HUES64 (cell line): ENCODE data around the gene ZNF286A.
"Not testable (repeated sequence)": the region's sequence is repeated elsewhere in the genome, so short reads cannot be mapped to it uniquely, and the experiment has no call there.

Experiments
- H3K27ac ChIP-seq: 2 replicates; pipeline ENCODE4 v1.7.0; 2013; ENCODE audit warnings: low read depth, low read length, inconsistent platforms
- H3K27me3 ChIP-seq: 2 replicates; pipeline ENCODE4 v1.6.1; 2013; ENCODE audit warnings: mild to moderate bottlenecking, low read length; ENCODE audit not compliant: insufficient read depth
- H3K36me3 ChIP-seq: 2 replicates; pipeline ENCODE4 v1.6.1; 2013; ENCODE audit warnings: mild to moderate bottlenecking, low read length; ENCODE audit not compliant: insufficient read depth
- H3K4me1 ChIP-seq: 2 replicates; pipeline ENCODE4 v1.6.1; 2013; ENCODE audit warnings: mild to moderate bottlenecking, low read length, moderate library complexity; ENCODE audit not compliant: insufficient read depth
- H3K4me3 ChIP-seq: 2 replicates; pipeline ENCODE4 v1.5.1; 2013; ENCODE audit warnings: mild to moderate bottlenecking, low read length, moderate library complexity
- H3K9ac ChIP-seq: 2 replicates; pipeline ENCODE4 v1.6.1; 2013; ENCODE audit warnings: mild to moderate bottlenecking, low read depth, low read length
- H3K9me3 ChIP-seq: 2 replicates; pipeline ENCODE4 v1.6.1; 2013; ENCODE audit warnings: low read depth, low read length; ENCODE audit not compliant: insufficient read depth
- WGBS: fragments of 150-250, 120-280 bp; methylation state at CpG from one replicate; pipeline ENCODE4 v1.1.7; 2013; ENCODE audit warnings: missing lambda C conversion rate; 5-methylcytosine and 5-hydroxymethylcytosine counted together

The ZNF286A gene

GRCh38 chr17:15740041-15740440 lies 40.5 kb downstream of the ZNF286A start:
- H3K4me3 ChIP-seq, H3K9ac ChIP-seq, H3K4me1 ChIP-seq, H3K36me3 ChIP-seq, H3K27ac ChIP-seq, H3K27me3 ChIP-seq, H3K9me3 ChIP-seq: not testable (repeated sequence)
- 93% methylated on average over 8 of the region's 8 CpGs for WGBS

- Histone ChIP-seq H3K9ac (no peak overlapping the region), H3K9me3 (no peaks in the 10 kb centered on the region), H3K27ac (no peak overlapping the region), H3K4me1 (no peaks in the 10 kb centered on the region), H3K4me3 (no peak overlapping the region), H3K36me3 (no peaks in the 10 kb centered on the region), H3K27me3 (no peaks in the 10 kb centered on the region)
- 93% methylated on average over 7 of the region's 7 CpGs for WGBS
Observed at GRCh38 chr17:15740570-15741120, 41.1 kb downstream of the ZNF286A start.

GRCh38 chr17:15741624-15742023 lies 42.1 kb downstream of the ZNF286A start:
- Histone ChIP-seq H3K4me3 (no peak overlapping the region), H3K4me1 (no peaks in the 10 kb centered on the region), H3K9ac (no peak overlapping the region), H3K27ac (no peak overlapping the region), H3K9me3 (no peaks in the 10 kb centered on the region), H3K27me3 (no peaks in the 10 kb centered on the region), H3K36me3 (no peaks in the 10 kb centered on the region)
- 96% methylated on average over 9 of the region's 9 CpGs for WGBS

DNA sequence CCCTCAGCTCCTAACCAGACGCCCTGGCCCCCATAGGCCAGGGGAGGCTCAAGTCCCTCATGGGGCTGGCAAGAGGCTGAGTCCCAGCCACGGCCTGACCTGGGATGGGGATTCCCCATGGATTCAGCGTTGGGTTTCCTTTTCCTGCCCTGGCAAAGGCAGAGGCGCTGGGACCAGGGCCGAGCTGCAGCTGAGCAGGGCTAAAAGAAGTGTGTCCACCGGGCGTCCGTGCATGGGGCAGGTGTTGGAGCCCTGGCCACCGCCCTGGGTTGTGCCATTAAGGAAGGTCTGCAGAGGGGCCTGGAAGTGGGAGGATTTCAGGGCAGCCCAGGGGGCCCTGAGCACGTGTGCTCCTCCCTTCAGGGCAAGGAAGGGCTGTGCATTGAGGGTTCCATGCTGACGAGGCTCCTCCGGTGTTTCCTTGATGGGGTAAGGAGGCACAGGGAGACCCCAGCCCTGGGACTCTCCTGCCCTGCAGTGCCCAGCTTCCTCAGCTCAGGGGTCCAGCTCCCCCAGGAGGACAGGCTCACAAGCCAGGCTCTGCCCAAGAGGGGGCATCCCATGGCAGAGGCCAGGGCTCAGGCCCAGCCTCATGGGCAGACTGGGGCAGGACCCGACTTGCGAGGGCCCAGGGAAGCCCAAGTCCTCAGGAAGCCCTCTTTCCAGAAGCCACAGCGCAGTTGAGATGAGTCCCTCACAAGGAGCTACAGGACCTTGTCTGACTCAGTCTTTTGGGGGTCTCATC lies 42.7 kb downstream of the ZNF286A start:
- WGBS = 92% methylated on average over 15 of the region's 15 CpGs
- no peak overlapping the region for H3K4me3 ChIP-seq
- no peak overlapping the region for H3K27ac ChIP-seq
- H3K36me3 ChIP-seq = no peaks in the 10 kb centered on the region
- no peaks in the 10 kb centered on the region for H3K9me3 ChIP-seq
- H3K4me1 ChIP-seq = no peaks in the 10 kb centered on the region
- H3K9ac ChIP-seq = no peak overlapping the region
- H3K27me3 ChIP-seq = no peaks in the 10 kb centered on the region

- Histone ChIP-seq H3K9me3 (no peaks in the 10 kb centered on the region), H3K4me3 (no peak overlapping the region), H3K36me3 (no peaks in the 10 kb centered on the region), H3K9ac (no peak overlapping the region), H3K4me1 (no peaks in the 10 kb centered on the region), H3K27me3 (no peaks in the 10 kb centered on the region), H3K27ac (no peak overlapping the region)
- WGBS = 95% methylated on average over 7 of the region's 7 CpGs
Observed at GRCh38 chr17:15742921-15743320, 43.4 kb downstream of the ZNF286A start.

DNA sequence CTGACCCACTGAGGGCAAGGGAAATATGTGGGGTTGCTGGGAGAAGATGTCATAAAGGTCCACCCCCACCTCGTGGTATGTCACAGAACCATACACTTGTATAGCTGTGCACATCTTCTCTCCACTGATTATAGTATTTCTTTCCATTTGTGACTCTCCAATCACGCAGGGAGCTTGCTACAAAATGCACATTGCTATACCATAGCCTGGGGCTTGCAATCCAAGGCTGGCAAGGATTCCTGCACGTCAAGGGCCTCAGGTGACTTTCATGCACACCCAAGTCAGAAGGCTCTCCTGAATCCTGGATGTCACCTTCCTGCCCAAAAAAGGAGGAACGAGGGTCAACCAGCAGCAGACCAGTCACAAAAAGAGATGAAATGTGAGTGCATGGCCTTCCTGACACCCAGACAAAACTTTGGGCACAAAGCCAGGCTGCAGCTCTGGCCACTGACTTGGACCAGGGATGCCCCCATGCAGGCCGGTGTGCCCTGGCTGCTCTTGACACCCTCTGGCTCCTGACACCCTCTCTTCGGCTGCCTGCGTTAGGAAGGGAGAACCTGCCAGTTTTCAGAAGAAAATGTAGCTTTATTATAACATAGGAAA lies 44.6 kb downstream of the ZNF286A start:
- Histone ChIP-seq H3K27ac (no peak overlapping the region), H3K4me3 (no peak overlapping the region), H3K27me3 (no peaks in the 10 kb centered on the region), H3K36me3 (no peaks in the 10 kb centered on the region), H3K4me1 (no peaks in the 10 kb centered on the region), H3K9me3 (no peaks in the 10 kb centered on the region), H3K9ac (no peak overlapping the region)
- WGBS = 82% methylated on average over 7 of the region's 7 CpGs

GRCh38 chr17:15744885-15745284 lies 45.3 kb downstream of the ZNF286A start:
- WGBS = 71% methylated on average over 1 of the region's 2 CpGs
- Histone ChIP-seq H3K36me3 (no peaks in the 10 kb centered on the region), H3K9me3 (no peaks in the 10 kb centered on the region), H3K4me3 (no peak overlapping the region), H3K9ac (no peak overlapping the region), H3K27me3 (no peaks in the 10 kb centered on the region), H3K4me1 (no peaks in the 10 kb centered on the region), H3K27ac (no peak overlapping the region)

- 97% methylated on average over 36 of the region's 36 CpGs for WGBS
- H3K9me3 ChIP-seq, H3K27ac ChIP-seq: not testable (repeated sequence)
Observed at GRCh38 chr17:15749403-15749802, 49.9 kb downstream of the ZNF286A start.

DNA sequence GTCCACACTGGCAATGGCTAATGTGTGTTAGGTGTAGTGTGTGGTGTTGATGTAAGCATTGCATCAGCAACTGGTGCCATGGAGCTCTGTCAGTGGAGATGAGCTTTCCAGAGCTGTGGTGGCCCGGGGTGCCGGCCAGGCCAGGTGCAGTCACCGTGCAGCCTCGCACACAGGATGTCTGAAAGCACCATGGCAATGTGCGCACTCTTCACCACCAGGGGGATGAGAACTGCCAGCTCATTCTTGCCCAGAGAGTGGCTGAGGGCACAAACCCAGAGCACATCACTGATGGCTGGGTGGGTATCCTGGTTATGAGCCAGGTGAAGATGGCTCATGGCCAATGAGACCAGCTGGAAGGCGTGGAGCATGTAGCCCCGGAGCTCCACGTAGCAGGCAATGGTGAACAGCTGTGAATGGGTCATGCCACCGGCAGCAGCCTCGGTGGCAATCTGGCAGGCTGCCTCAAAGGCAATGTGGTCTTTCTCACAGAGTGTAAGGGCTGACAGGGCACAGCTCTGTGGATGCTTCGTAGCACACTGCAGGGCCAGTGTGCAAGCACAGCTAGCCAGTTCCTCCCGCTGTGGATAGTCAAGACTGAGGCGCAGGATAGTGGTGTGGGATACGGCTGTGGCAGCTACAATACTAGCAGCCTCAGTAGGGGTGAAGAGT lies 69.4 kb downstream of the ZNF286A start:
- not testable (repeated sequence) for H3K4me3 ChIP-seq, H3K36me3 ChIP-seq, H3K27ac ChIP-seq, H3K9me3 ChIP-seq, H3K4me1 ChIP-seq, H3K27me3 ChIP-seq, H3K9ac ChIP-seq
- 98% methylated on average over 5 of the region's 14 CpGs for WGBS

More at GRCh38 chr17:15749403-15749802, 49.9 kb downstream of the ZNF286A start:
- H3K4me3 ChIP-seq, H3K9ac ChIP-seq, H3K27me3 ChIP-seq, H3K4me1 ChIP-seq, H3K36me3 ChIP-seq: not testable (repeated sequence)
